Eye (tissue), 1 donor: ENCODE results near the gene FBXO30.

Experiments
- DNase-seq: peaks from one replicate; pipeline ENCODE4 v3.0.0-alpha.2; 2015

Gene FBXO30

GRCh38 chr6:145818796-145819195 lies 4.2 kb upstream of the FBXO30 start:
- DNase-seq, result no peak

- no peak for DNase-seq
Observed at GRCh38 chr6:145816392-145816791, 1.8 kb upstream of the FBXO30 start.

- DNase-seq, result no peak
Observed at GRCh38 chr6:145815309-145816274, 997 bp upstream of the FBXO30 start.

GRCh38 chr6:145814035-145814500 lies 527 bp downstream of the FBXO30 start:
- DNase-seq, result peak; percentile 88

GRCh38 chr6:145813285-145814034 lies 1.1 kb downstream of the FBXO30 start:
- peak; percentile 78 for DNase-seq

- no peak for DNase-seq
Observed at GRCh38 chr6:145811741-145812140, 2.9 kb downstream of the FBXO30 start.

GRCh38 chr6:145809785-145810184 lies 4.8 kb downstream of the FBXO30 start:
- no peak for DNase-seq

GRCh38 chr6:145809211-145809610 lies 5.4 kb downstream of the FBXO30 start:
- no peak for DNase-seq

- no peak for DNase-seq
Observed at GRCh38 chr6:145808239-145808638, 6.4 kb downstream of the FBXO30 start.

- DNase-seq, result no peak
Observed at GRCh38 chr6:145802141-145802540, 12.5 kb downstream of the FBXO30 start.

- DNase-seq, result no peak
Observed at GRCh38 chr6:145801021-145801420, 13.6 kb downstream of the FBXO30 start.

- no peak for DNase-seq
Observed at GRCh38 chr6:145798530-145798929, 16.1 kb downstream of the FBXO30 start.

- DNase-seq, result no peak
Observed at GRCh38 chr6:145789443-145789842, 25.2 kb downstream of the FBXO30 start.

GRCh38 chr6:145787688-145788087 lies 26.9 kb downstream of the FBXO30 start:
- DNase-seq, result no peak

GRCh38 chr6:145784683-145785082 lies 29.9 kb downstream of the FBXO30 start:
- DNase-seq, result no peak

- DNase-seq, result no peak
Observed at GRCh38 chr6:145783796-145784195, 30.8 kb downstream of the FBXO30 start.

- no peak for DNase-seq
Observed at GRCh38 chr6:145772846-145773245, 41.7 kb downstream of the FBXO30 start.

GRCh38 chr6:145765449-145765848 lies 49.1 kb downstream of the FBXO30 start:
- DNase-seq, result no peak

GRCh38 chr6:145763742-145764141 lies 50.9 kb downstream of the FBXO30 start:
- DNase-seq, result no peak

- no peak for DNase-seq
Observed at GRCh38 chr6:145761584-145761983, 53.0 kb downstream of the FBXO30 start.

GRCh38 chr6:145758113-145758512 lies 56.5 kb downstream of the FBXO30 start:
- DNase-seq, result no peak

GRCh38 chr6:145756170-145756662 lies 58.4 kb downstream of the FBXO30 start:
- DNase-seq, result peak; percentile 64

- DNase-seq, result no peak
Observed at GRCh38 chr6:145755682-145756081, 58.9 kb downstream of the FBXO30 start.

GRCh38 chr6:145752638-145753037 lies 62.0 kb downstream of the FBXO30 start:
- DNase-seq, result no peak
